Tibial nerve (tissue), 4 donors: ENCODE data around the gene CHRM4. TPM values are rescaled to one million over a fixed set of nuclear protein-coding genes. Genes with fewer than 3 reads are reported as not detected.

Experiments
- DNase-seq, 2 donors: peaks; one replicate each; pipeline ENCODE4 v3.0.0-alpha.2; 2019; ENCODE audit warnings: low spot score in 2 of 2
- H3K27ac ChIP-seq, 4 donors: fragments of 200-600 bp; sonication (generic) in 3 of 4; one replicate each; pipeline ENCODE4 v1.5.1; 2017 to 2019; ENCODE audit warnings: mild to moderate bottlenecking in 1 of 4
- H3K27me3 ChIP-seq, 2 donors: fragments of 200-600 bp; sonication (generic) in 1 of 2; one replicate each; pipeline versions ENCODE4 v1.5.1 to v1.6.0; 2017 to 2019
- H3K36me3 ChIP-seq, 3 donors: fragments of 200-600 bp; sonication (generic); one replicate each; pipeline ENCODE4 v1.5.1; 2018 to 2019
- H3K4me1 ChIP-seq, 4 donors: fragments of 200-600 bp; sonication (generic) in 3 of 4; one replicate each; pipeline ENCODE4 v1.5.1; 2017 to 2019
- H3K4me3 ChIP-seq, 4 donors: fragments of 200-600 bp; sonication (generic) in 3 of 4; one replicate each; pipeline ENCODE4 v1.5.1; 2017 to 2019; ENCODE audit warnings: mild to moderate bottlenecking in 1 of 4, moderate library complexity in 1 of 4
- H3K9me3 ChIP-seq, 4 donors: fragments of 200-600 bp; sonication (generic) in 3 of 4; one replicate each; pipeline ENCODE4 v1.5.1; 2017 to 2019
- EP300 ChIP-seq, 2 donors: sonication (generic); formaldehyde crosslinking; IDR thresholded peaks; one replicate each; pipeline ENCODE4 v1.6.1; 2017; ENCODE audit warnings: antibody characterized with exemption in 2 of 2, mild to moderate bottlenecking in 1 of 2
- POLR2A ChIP-seq, 2 donors: fragments of 450-650 bp; IDR thresholded peaks; one replicate each; pipeline ENCODE4 v1.6.1; 2017; ENCODE audit warnings: antibody characterized with exemption in 2 of 2, mild to moderate bottlenecking in 2 of 2, moderate library complexity in 2 of 2
- WGBS, 2 donors: methylation state at CpG; one replicate each; pipeline ENCODE4 v1.1.5; 2018; 5-methylcytosine and 5-hydroxymethylcytosine counted together
- total RNA-seq, 4 donors: library from RNA; depleted of rRNA; stranded (reverse); fragments of >200 nt; gene quantifications; one replicate each; pipeline ENCODE4 v1.1.0, GENCODE V29; 2016
- TF ChIP-seq, protein P1 (sequence below), 5 experiments: fragments of 200-600 bp in 3 of 5; fragments of 450-650 bp in 2 of 5; sonication (generic) in 3 of 5; IDR thresholded peaks; one replicate each; pipeline ENCODE4 v1.5.1; 2016 to 2019; ENCODE audit warnings: antibody characterized with exemption in 5 of 5, mild to moderate bottlenecking in 3 of 5, moderate library complexity in 2 of 5

The CHRM4 gene
- total RNA-seq, 4 donors from 2014 or later, result 1.2 TPM; not detected in 3

DNA sequence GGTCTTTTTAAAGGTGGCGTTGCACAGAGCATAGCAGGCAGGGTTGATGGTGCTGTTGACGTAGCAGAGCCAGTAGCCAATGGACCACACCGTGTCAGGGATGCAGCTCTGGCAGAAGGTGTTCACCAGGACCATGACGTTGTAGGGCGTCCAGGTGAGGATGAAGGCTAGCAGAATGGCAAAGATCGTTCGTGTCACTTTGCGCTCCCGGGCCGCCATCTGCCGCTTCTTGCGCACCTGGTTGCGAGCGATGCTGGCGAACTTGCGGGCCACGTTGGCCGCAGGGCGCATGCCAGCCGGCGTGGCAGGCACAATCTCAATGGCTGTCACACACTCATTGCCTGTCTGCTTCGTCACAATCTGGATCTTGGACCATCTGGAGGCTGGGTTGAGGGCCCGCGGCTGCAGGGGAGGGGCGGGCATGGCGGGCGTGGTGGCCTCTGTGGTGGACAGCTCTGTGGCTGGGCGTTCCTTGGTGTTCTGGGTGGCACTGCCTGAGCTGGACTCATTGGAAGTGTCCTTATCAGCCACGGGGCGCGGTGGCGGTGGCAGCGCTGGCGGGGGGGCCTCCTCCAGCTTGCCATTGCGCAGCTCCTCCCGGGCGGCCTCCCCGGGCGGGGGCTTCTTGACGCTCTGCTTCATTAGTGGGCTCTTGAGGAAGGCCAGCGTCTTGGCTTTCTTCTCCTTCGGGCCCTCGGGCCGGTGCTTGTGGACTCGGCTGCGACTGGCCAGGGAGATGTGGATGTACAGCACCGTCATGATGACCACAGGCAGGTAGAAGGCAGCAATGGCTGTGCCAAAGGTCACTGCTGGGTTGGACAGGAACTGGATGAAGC, 6.2 kb downstream of the CHRM4 start:
- Histone ChIP-seq H3K9me3 (no peaks in the 10 kb centered on the region), H3K27ac (no peak overlapping the region), H3K4me1 (peaks cover 0 to 48% (median 25%) of the 10 kb centered on the region in 4 donors), H3K4me3 (no peak overlapping the region), H3K27me3 (peaks cover 3 to 53% of the 10 kb centered on the region in 2 donors), H3K36me3 (no peaks in the 10 kb centered on the region)
- WGBS, 2 donors, result 93 to 94% methylated on average over 25 to 36 of the region's 47 CpGs
- no peak for DNase-seq
- TF ChIP-seq EP300 (IDR thresholded peaks at IDR 0.05), result no peak
- TF ChIP-seq, protein P1, sequence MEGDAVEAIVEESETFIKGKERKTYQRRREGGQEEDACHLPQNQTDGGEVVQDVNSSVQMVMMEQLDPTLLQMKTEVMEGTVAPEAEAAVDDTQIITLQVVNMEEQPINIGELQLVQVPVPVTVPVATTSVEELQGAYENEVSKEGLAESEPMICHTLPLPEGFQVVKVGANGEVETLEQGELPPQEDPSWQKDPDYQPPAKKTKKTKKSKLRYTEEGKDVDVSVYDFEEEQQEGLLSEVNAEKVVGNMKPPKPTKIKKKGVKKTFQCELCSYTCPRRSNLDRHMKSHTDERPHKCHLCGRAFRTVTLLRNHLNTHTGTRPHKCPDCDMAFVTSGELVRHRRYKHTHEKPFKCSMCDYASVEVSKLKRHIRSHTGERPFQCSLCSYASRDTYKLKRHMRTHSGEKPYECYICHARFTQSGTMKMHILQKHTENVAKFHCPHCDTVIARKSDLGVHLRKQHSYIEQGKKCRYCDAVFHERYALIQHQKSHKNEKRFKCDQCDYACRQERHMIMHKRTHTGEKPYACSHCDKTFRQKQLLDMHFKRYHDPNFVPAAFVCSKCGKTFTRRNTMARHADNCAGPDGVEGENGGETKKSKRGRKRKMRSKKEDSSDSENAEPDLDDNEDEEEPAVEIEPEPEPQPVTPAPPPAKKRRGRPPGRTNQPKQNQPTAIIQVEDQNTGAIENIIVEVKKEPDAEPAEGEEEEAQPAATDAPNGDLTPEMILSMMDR (IDR thresholded peaks at IDR 0.05), result no peak
- no peak for TF ChIP-seq POLR2A (IDR thresholded peaks at IDR 0.05)

DNA sequence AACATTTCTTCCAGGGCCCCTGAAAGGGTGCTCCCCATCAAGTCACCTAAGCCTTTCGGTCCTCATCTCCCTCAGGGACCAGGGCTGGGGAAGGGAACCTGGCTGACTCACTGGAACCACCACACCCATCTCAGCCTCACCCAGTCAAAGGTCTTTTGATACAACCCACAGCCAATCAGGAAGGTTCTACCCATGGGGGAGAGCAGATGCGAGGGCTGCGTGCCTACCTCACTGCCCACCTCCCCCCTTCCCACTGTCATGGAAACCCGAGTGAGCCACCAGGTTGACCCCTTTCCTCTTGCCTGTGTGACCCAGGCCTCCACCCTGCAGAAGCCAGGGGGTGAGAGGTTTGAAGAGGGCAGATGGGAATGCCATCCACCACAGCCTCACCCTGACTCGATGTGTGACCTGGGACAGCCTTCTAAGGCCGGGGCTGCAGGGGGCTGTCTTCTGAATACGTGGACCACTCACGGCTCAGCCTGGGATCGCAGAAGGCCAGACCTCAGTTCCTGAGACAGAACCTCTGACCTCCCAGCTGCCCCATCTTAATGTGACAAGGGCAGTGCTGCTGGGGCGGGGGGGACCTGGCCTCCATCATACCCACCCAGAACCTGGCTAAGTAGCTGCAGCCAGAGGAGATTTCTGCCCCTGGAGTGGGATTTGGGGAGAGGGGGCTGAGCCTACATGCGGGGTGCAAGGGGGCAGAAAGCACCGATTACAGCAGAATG, 7.4 kb downstream of the CHRM4 start:
- H3K27me3 ChIP-seq, result peaks cover 0 to 41% of the 10 kb centered on the region in 2 donors

DNA sequence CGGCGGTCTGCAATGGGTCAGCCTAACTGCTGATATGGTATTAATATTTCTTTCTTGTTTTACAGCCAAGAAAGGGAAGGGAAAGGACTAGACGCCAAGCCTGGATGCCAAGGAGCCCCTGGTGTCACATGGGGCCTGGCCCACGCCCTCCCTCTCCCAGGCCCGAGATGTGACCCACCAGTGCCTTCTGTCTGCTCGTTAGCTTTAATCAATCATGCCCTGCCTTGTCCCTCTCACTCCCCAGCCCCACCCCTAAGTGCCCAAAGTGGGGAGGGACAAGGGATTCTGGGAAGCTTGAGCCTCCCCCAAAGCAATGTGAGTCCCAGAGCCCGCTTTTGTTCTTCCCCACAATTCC, 8.2 kb downstream of the CHRM4 start:
- 59 to 72% methylated on average over 7 of the region's 7 CpGs for WGBS, 2 donors
- peaks cover 0 to 33% of the 10 kb centered on the region in 2 donors for H3K27me3 ChIP-seq
- TF ChIP-seq EP300 (IDR thresholded peaks at IDR 0.05), result no peak
- TF ChIP-seq, protein P1 (IDR thresholded peaks at IDR 0.05), result peak in 1 of 5 experiments; percentile 1

More for the DNA sequence above, 7.4 kb downstream of the CHRM4 start:
- H3K27ac ChIP-seq, result no peak overlapping the region
- no peaks in the 10 kb centered on the region for H3K36me3 ChIP-seq
- TF ChIP-seq POLR2A (IDR thresholded peaks at IDR 0.05) (no peak), EP300 (IDR thresholded peaks at IDR 0.05) (no peak)
- TF ChIP-seq, protein P1 (IDR thresholded peaks at IDR 0.05), result no peak
- no peak for DNase-seq
- no peaks in the 10 kb centered on the region for H3K9me3 ChIP-seq
- peaks cover 0 to 45% (median 18%) of the 10 kb centered on the region in 4 donors for H3K4me1 ChIP-seq
- WGBS, 2 donors, result 82 to 91% methylated on average over 12 of the region's 12 CpGs
- no peak overlapping the region for H3K4me3 ChIP-seq

DNA sequence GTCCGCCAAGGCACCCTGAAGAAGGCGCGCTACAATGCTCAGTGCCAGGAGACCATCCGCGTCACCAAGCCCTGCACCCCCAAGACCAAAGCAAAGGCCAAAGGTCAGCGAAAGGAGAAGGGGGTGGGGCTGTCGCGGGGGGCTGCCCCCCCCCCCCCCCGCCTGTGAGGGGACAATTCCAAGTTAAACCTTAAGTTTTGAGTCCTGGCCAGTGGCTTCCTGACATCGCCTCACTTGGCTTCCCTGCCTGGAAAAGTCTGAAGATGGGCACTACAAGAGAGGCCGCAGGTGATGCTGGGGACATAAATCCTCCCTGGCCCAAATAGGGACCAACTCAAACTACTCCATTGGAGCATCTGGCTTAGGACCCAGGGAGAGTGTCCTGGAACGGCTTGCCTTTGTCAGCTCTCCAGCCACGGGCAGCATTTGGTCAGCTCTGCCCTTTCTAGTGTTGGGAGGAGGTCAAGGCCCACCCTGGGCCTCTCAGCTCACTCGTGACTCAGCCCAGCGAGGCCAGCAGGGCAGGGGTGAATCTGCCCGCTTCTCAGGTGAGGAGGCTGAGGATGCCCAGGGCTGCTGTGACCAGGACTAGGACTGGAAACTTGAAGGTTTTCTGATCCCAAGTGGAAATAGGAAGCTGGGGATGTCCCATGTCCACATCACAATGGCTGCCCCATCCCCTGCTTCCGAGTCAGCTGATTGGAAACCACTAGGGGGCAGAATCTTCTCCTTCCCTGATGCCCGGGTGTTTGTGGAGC, 8.8 kb downstream of the CHRM4 start:
- Histone ChIP-seq H3K27me3 (peaks cover 0 to 28% of the 10 kb centered on the region in 2 donors), H3K4me3 (peak overlapping the region in 3 of 4 donors; percentile 59 to 79 (median 77)), H3K4me1 (peaks cover 0 to 38% (median 16%) of the 10 kb centered on the region in 4 donors), H3K36me3 (peaks cover 0 to 10% (median 0%) of the 10 kb centered on the region in 3 donors), H3K9me3 (no peaks in the 10 kb centered on the region), H3K27ac (peak overlapping the region in 1 of 4 donors; percentile 97)
- TF ChIP-seq, protein P1 (IDR thresholded peaks at IDR 0.05), result peak in 4 of 5 experiments; percentile 26 to 50 (median 41)
- no peak for TF ChIP-seq POLR2A (IDR thresholded peaks at IDR 0.05)
- 39 to 41% methylated on average over 17 to 18 of the region's 18 CpGs for WGBS, 2 donors
- no peak for DNase-seq

More for the DNA sequence above, 8.2 kb downstream of the CHRM4 start:
- Histone ChIP-seq H3K27ac (no peak overlapping the region), H3K4me3 (no peak overlapping the region), H3K36me3 (peaks cover 0 to 4% (median 0%) of the 10 kb centered on the region in 3 donors), H3K9me3 (no peaks in the 10 kb centered on the region), H3K4me1 (peaks cover 0 to 43% (median 16%) of the 10 kb centered on the region in 4 donors)
- no peak for DNase-seq
